Fibroblast of lung (primary cell): Measurements from ENCODE around the gene DAZAP2.

Experiments used
- CTCF ChIP-seq, 2 donors: IDR thresholded peaks in 1 of 2; conservative IDR thresholded peaks in 1 of 2; 1 replicate in 1 of 2; 2 replicates in 1 of 2; pipeline ENCODE4 v1.5.1; 2011 to 2012; ENCODE audit warnings: low read length in 2 of 2, control low read depth in 1 of 2, inconsistent platforms in 1 of 2, low read depth in 1 of 2, mild to moderate bottlenecking in 1 of 2
- EZH2 ChIP-seq: IDR thresholded peaks from 2 replicates; pipeline ENCODE4 v1.5.1; 2012; ENCODE audit warnings: low read length, control low read depth, mild to moderate bottlenecking; ENCODE audit errors: missing control alignments

GRCh38 chr12:51210690-51211395, 27.8 kb upstream of the DAZAP2 start:
- TF ChIP-seq CTCF (conservative IDR thresholded peaks at IDR 0.05 in 1 of 2, IDR thresholded peaks at IDR 0.05 in 1 of 2; ENCODE audit: low read depth in 1 of 2, low read length in 2 of 2), result no peak
- TF ChIP-seq EZH2, result no peak
